PC-9 (cell line): ENCODE data around the gene VKORC1.

ENCODE experiments used
- EZH2 ChIP-seq: fragments of 200-600 bp; sonication (generic); IDR thresholded peaks from 2 replicates; pipeline ENCODE4 v1.8.0; 2017; ENCODE audit warnings: antibody characterized with exemption, low read depth
- TF ChIP-seq, protein P1 (sequence below): fragments of 200-600 bp; sonication (generic); conservative IDR thresholded peaks from 2 replicates; pipeline ENCODE4 v1.6.1; 2017; ENCODE audit warnings: mixed run types, antibody characterized with exemption, mild to moderate bottlenecking, moderate library complexity

- TF ChIP-seq, protein P1, sequence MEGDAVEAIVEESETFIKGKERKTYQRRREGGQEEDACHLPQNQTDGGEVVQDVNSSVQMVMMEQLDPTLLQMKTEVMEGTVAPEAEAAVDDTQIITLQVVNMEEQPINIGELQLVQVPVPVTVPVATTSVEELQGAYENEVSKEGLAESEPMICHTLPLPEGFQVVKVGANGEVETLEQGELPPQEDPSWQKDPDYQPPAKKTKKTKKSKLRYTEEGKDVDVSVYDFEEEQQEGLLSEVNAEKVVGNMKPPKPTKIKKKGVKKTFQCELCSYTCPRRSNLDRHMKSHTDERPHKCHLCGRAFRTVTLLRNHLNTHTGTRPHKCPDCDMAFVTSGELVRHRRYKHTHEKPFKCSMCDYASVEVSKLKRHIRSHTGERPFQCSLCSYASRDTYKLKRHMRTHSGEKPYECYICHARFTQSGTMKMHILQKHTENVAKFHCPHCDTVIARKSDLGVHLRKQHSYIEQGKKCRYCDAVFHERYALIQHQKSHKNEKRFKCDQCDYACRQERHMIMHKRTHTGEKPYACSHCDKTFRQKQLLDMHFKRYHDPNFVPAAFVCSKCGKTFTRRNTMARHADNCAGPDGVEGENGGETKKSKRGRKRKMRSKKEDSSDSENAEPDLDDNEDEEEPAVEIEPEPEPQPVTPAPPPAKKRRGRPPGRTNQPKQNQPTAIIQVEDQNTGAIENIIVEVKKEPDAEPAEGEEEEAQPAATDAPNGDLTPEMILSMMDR, result no peak
- TF ChIP-seq EZH2, result no peak
Measured at GRCh38 chr16:31111881-31112466, 17.4 kb upstream of the VKORC1 start.
